HEK293 (cell line): ENCODE data around the gene SLC25A39.

Source experiments
- CTCF ChIA-PET: fragments of 350-600 bp; formaldehyde crosslinking; extraction: SDS; loops from one replicate; lab custom pipeline; 2021; ENCODE audit warnings: antibody characterized with exemption; lab: Yijun Ruan, JAX
- POLR2A ChIA-PET: fragments of 300-600 bp; formaldehyde crosslinking; extraction: SDS; loops from one replicate; lab custom pipeline; 2020; ENCODE audit warnings: antibody characterized with exemption, inconsistent platforms; lab: Yijun Ruan, JAX
- H3K27ac ChIP-seq: fragments of 200-500 bp; sonication (Bioruptor generic); 2 replicates; pipeline ENCODE4 v1.5.1; 2014; ENCODE audit warnings: low read depth, low read length, control low read depth, inconsistent platforms; ENCODE audit errors: extremely low read depth
- H3K36me3 ChIP-seq, 2 experiments: fragments of 200-500 bp in 1 of 2; sonication (Bioruptor generic) in 1 of 2; 1 replicate in 1 of 2; 2 replicates in 1 of 2; pipeline ENCODE4 v1.5.1; 2014 to 2017; ENCODE audit warnings: inconsistent platforms in 2 of 2, low read length in 2 of 2; ENCODE audit not compliant: control insufficient read depth in 2 of 2, insufficient read depth in 1 of 2
- H3K4me1 ChIP-seq: fragments of 200-500 bp; sonication (Bioruptor generic); 2 replicates; pipeline ENCODE4 v1.5.1; 2014; ENCODE audit warnings: mild to moderate bottlenecking, low read length, inconsistent platforms; ENCODE audit not compliant: control insufficient read depth, insufficient read depth
- H3K4me3 ChIP-seq: 2 replicates; pipeline ENCODE4 v1.5.1; 2011; ENCODE audit warnings: low read depth, mild to moderate bottlenecking, control low read depth, low read length, moderate library complexity
- H3K9me3 ChIP-seq: fragments of 200-500 bp; sonication (Bioruptor generic); 2 replicates; pipeline ENCODE4 v1.5.1; 2014; ENCODE audit warnings: low read depth, low read length, inconsistent platforms; ENCODE audit not compliant: control insufficient read depth, insufficient read depth
- ZBTB20 ChIP-seq: fragments of 450-650 bp; formaldehyde crosslinking; IDR thresholded peaks from 2 replicates; pipeline ENCODE4 v1.5.1; 2016; ENCODE audit warnings: missing biosample characterization, missing genetic modification characterization
- ZNF184 ChIP-seq: fragments of 450-650 bp; IDR thresholded peaks from 2 replicates; pipeline ENCODE4 v1.5.1; 2018; ENCODE audit warnings: missing biosample characterization, mild to moderate bottlenecking, missing genetic modification characterization
- ZNF350 ChIP-seq: fragments of 450-650 bp; formaldehyde crosslinking; IDR thresholded peaks from 2 replicates; pipeline ENCODE4 v1.5.0; 2017; ENCODE audit warnings: missing biosample characterization, mild to moderate bottlenecking, missing genetic modification characterization
- ZNF530 ChIP-seq: fragments of 450-650 bp; formaldehyde crosslinking; IDR thresholded peaks from 2 replicates; pipeline ENCODE4 v1.5.1; 2016; ENCODE audit warnings: low read depth, missing biosample characterization, missing genetic modification characterization
- ZNF664 ChIP-seq: fragments of 450-650 bp; formaldehyde crosslinking; IDR thresholded peaks from 2 replicates; pipeline ENCODE4 v1.5.1; 2016; ENCODE audit warnings: missing biosample characterization, missing genetic modification characterization
- ZNF776 ChIP-seq: fragments of 450-650 bp; formaldehyde crosslinking; IDR thresholded peaks from 2 replicates; pipeline ENCODE4 v1.5.0; 2017; ENCODE audit warnings: missing biosample characterization, missing genetic modification characterization, borderline replicate concordance
- ZNF791 ChIP-seq: fragments of 450-650 bp; formaldehyde crosslinking; IDR thresholded peaks from 2 replicates; pipeline ENCODE4 v1.5.1; 2016; ENCODE audit warnings: missing biosample characterization, missing genetic modification characterization
- ZSCAN16 ChIP-seq: fragments of 450-650 bp; formaldehyde crosslinking; IDR thresholded peaks from 2 replicates; pipeline ENCODE4 v1.5.1; 2016; ENCODE audit warnings: missing biosample characterization, missing genetic modification characterization
- TF ChIP-seq, protein P1 (sequence below): fragments of 450-650 bp; formaldehyde crosslinking; IDR thresholded peaks from 2 replicates; pipeline ENCODE4 v1.5.1; 2016; ENCODE audit warnings: missing biosample characterization, missing genetic modification characterization, low read depth
- TF ChIP-seq, protein P2 (sequence below): fragments of 450-650 bp; formaldehyde crosslinking; IDR thresholded peaks from 2 replicates; pipeline ENCODE4 v1.5.1; 2017; ENCODE audit warnings: missing biosample characterization, mild to moderate bottlenecking, missing genetic modification characterization, moderate library complexity
- TF ChIP-seq, protein P3 (sequence below): fragments of 450-650 bp; formaldehyde crosslinking; IDR thresholded peaks from 2 replicates; pipeline ENCODE4 v1.5.1; 2017; ENCODE audit warnings: missing biosample characterization, missing genetic modification characterization

Gene SLC25A39

DNA sequence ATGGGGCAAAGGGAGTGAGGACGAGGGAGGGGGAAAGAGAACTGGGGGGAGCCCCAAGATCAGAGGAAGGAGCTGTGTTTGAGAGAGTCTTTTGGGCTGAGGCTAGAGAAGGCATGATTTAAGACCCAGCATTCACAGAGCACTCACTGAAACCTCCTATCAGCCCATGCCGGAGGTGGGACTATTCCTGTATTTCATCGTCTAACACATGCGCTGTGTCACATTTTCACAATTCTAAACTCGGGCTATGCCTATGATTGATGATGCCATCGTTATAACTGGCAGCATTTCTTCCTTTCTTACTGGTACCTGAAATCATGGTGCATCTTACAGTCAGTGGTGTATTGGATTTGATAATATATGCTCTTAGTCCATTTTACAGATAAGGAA, 35.5 kb upstream of the SLC25A39 start:
- Histone ChIP-seq H3K9me3 (no peaks in the 10 kb centered on the region), H3K4me3 (no peak overlapping the region), H3K4me1 (peaks cover 21% of the 10 kb centered on the region), H3K27ac (no peak overlapping the region), H3K36me3 (peaks cover 0 to 21% of the 10 kb centered on the region in 2 experiments; a peak in 2 of 3 replicates)
- TF ChIP-seq, protein P1, sequence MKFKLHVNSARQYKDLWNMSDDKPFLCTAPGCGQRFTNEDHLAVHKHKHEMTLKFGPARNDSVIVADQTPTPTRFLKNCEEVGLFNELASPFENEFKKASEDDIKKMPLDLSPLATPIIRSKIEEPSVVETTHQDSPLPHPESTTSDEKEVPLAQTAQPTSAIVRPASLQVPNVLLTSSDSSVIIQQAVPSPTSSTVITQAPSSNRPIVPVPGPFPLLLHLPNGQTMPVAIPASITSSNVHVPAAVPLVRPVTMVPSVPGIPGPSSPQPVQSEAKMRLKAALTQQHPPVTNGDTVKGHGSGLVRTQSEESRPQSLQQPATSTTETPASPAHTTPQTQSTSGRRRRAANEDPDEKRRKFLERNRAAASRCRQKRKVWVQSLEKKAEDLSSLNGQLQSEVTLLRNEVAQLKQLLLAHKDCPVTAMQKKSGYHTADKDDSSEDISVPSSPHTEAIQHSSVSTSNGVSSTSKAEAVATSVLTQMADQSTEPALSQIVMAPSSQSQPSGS (tag by site-specific recombination), result no peak
- TF ChIP-seq ZBTB20 (tag by site-specific recombination), result no peak
- no peak for TF ChIP-seq ZNF530
- TF ChIP-seq ZNF664 (tag by site-specific recombination), result no peak
- ChIA-PET POLR2A (interaction anchor here (0.8 to 4.7 kb wide), 2 partner anchors 15 to 25 kb away, joined by 3 to 23 read pairs; partner anchors contain the start of gene GRN), CTCF (interaction anchor here (1.0 to 4.5 kb wide), 4 partner anchors 10 to 312 kb away, joined by 4 to 21 read pairs (median 14); partner anchors contain the start of gene GRN)

DNA sequence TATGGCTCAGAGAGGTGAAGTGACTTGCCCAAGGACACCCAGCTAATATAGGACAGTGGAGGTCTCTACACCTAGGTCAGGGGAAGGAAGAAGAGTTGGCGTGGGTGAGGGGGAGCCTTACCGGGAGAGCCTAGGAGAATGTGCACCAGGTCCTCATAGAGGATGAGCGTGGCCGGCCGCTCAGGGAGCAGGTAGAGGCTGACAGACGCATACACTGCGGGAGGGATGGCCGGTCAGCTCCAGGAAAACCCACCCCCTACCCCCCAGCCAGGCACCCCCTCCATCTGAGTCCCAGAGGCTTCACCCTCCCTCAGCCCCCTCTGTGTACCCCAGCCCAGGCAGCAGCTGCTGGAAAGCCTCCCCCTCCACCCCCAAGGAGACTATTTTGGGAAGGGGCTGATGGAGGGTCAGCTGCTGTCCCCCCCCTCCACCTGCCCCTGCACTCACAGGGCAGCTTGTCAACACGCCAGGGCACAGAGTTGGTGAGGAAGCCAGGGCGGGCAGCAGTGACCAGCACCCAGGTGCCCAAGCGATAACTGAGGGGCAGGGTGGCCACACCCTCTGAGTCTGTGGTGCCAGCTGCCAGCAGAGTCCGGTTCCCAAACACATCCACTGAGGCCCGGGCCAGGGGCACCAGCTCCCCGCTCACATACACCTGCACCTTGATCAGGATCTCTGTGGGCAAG, 35.0 kb upstream of the SLC25A39 start:
- TF ChIP-seq ZNF184 (tag by site-specific recombination), result no peak
- TF ChIP-seq, protein P2, sequence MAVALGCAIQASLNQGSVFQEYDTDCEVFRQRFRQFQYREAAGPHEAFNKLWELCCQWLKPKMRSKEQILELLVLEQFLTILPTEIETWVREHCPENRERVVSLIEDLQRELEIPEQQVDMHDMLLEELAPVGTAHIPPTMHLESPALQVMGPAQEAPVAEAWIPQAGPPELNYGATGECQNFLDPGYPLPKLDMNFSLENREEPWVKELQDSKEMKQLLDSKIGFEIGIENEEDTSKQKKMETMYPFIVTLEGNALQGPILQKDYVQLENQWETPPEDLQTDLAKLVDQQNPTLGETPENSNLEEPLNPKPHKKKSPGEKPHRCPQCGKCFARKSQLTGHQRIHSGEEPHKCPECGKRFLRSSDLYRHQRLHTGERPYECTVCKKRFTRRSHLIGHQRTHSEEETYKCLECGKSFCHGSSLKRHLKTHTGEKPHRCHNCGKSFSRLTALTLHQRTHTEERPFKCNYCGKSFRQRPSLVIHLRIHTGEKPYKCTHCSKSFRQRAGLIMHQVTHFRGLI (tag by site-specific recombination), result no peak
- H3K36me3 ChIP-seq, result peaks cover 0 to 23% of the 10 kb centered on the region in 2 experiments; a peak in 2 of 3 replicates
- no peak overlapping the region for H3K27ac ChIP-seq
- no peaks in the 10 kb centered on the region for H3K9me3 ChIP-seq
- H3K4me1 ChIP-seq, result peaks cover 21% of the 10 kb centered on the region
- CTCF ChIA-PET, result interaction anchor here (0.9 to 4.5 kb wide), 5 partner anchors 9 to 313 kb away, joined by 3 to 21 read pairs (median 8); partner anchors contain the start of gene GRN
- POLR2A ChIA-PET, result interaction anchor here (0.7 to 4.7 kb wide), 2 partner anchors 15 to 22 kb away, joined by 3 to 23 read pairs; partner anchors contain the start of gene GRN
- H3K4me3 ChIP-seq, result no peak overlapping the region

DNA sequence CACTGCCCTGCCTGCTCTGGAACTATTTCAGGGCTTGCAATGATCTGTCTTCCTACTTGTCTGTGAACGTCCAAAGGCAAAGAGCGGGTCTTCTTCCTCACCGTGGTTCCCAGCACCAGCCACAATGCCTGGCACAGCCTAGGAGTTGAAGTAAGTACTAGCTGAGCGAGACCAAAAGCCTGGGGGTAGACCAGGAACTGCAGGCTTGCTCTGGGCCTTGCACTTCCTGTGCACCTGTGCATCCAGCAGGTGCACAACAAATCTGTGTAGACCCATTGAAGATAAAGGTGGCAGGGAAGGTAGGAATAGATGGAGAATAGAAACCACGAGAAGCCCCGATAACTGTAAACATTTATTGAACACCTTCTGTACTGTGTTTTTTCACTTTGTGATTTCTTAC, 34.4 kb upstream of the SLC25A39 start:
- peaks cover 21% of the 10 kb centered on the region for H3K4me1 ChIP-seq
- H3K36me3 ChIP-seq, result peaks cover 0 to 23% of the 10 kb centered on the region in 2 experiments; a peak in 2 of 3 replicates
- CTCF ChIA-PET, result interaction anchor here (0.9 to 4.5 kb wide), 6 partner anchors 8 to 165 kb away, joined by 3 to 21 read pairs (median 5); partner anchors contain the start of gene GRN
- H3K27ac ChIP-seq, result no peak overlapping the region
- POLR2A ChIA-PET, result interaction anchor here (0.7 to 1.0 kb wide), 2 partner anchors 22 to 141 kb away, joined by 3 read pairs; no protein-coding TSS in a partner anchor
- no peak overlapping the region for H3K4me3 ChIP-seq
- no peaks in the 10 kb centered on the region for H3K9me3 ChIP-seq
- TF ChIP-seq ZSCAN16 (tag by site-specific recombination), result no peak
- TF ChIP-seq, protein P3, sequence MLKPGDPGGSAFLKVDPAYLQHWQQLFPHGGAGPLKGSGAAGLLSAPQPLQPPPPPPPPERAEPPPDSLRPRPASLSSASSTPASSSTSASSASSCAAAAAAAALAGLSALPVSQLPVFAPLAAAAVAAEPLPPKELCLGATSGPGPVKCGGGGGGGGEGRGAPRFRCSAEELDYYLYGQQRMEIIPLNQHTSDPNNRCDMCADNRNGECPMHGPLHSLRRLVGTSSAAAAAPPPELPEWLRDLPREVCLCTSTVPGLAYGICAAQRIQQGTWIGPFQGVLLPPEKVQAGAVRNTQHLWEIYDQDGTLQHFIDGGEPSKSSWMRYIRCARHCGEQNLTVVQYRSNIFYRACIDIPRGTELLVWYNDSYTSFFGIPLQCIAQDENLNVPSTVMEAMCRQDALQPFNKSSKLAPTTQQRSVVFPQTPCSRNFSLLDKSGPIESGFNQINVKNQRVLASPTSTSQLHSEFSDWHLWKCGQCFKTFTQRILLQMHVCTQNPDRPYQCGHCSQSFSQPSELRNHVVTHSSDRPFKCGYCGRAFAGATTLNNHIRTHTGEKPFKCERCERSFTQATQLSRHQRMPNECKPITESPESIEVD (tag by site-specific recombination), result no peak
- TF ChIP-seq ZNF791 (tag by site-specific recombination), result no peak
- TF ChIP-seq ZNF350 (tag by site-specific recombination), result no peak
- TF ChIP-seq ZNF776 (tag by site-specific recombination), result no peak
